GM12891 (cell line): ENCODE results near the gene SLC9A8.

Source experiments
- DNase-seq: peaks from one replicate; pipeline ENCODE4 v3.0.0; 2011; ENCODE audit warnings: low spot score; ENCODE audit not compliant: insufficient read length
- FAIRE-seq: peaks from 2 replicates; lab custom pipeline; 2011; peaks lifted over from hg19 to GRCh38; lab: Jason Lieb, UNC
- PAX5 ChIP-seq: IDR thresholded peaks from 2 replicates; pipeline ENCODE4 v1.6.1; 2011; ENCODE audit warnings: low read length, moderate library complexity, mild to moderate bottlenecking; ENCODE audit not compliant: insufficient read depth, severe bottlenecking
- POLR2A ChIP-seq: IDR thresholded peaks from 2 replicates; pipeline ENCODE4 v1.6.1; 2011; ENCODE audit warnings: low read depth, low read length, control low read depth
- POLR2AphosphoS5 ChIP-seq: IDR thresholded peaks from 2 replicates; pipeline ENCODE4 v1.6.1; 2011; ENCODE audit warnings: low read depth, low read length, control low read depth
- POU2F2 ChIP-seq: IDR thresholded peaks from 2 replicates; pipeline ENCODE4 v1.6.1; 2011; ENCODE audit warnings: low read depth, mild to moderate bottlenecking, control low read depth, low read length, moderate library complexity
- SPI1 ChIP-seq: IDR thresholded peaks from 2 replicates; pipeline ENCODE4 v1.6.1; 2011; ENCODE audit warnings: low read depth, low read length, control low read depth
- TAF1 ChIP-seq: IDR thresholded peaks from 2 replicates; pipeline ENCODE4 v1.6.1; 2011; ENCODE audit warnings: low read depth, low read length, control low read depth

Gene SLC9A8

DNA sequence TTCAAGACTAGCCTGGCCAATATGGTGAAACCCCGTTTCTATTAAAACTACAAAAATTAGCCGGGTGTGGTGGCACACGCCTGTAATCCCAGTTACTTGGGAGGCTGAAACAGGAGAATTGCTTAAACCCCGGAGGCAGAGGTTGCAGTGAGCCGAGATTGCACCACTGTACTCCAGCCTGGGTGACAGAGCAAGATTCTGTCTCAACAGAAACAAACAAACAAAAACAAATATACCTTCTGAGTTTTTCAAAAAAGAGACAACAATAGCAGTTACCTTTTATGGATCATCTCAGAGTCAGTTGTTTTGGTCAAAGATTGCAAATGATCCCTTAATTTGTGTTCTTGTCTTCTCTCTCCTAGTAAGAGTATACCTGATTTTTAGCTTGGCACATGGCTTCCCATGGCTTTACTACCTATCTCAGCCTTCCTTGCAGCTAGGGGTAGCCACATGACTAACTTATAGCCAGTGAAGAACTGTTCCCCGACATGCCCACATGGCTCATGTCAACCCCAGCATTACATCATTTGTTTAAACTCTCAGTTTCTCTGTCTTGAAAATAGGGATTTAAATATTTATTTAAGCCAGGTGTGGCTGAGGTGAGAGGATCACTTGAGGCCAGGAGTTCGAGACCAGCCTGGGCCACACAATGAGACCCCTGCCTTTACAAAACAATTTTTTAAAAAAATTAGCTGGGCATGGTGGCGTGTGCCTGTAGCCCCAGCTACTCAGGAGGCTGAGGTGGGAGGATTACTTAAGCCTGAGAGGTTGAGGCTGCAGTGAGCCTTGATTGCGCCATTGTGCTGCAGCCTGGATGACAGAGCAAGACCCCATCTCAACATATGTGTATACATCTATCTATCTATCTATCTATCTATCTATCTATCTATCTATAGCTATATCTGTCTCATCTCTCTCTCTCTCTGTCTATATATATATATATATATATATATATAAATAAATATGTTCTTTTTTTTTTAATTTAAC is 25.0 kb upstream of the SLC9A8 start:
- FAIRE-seq (no peak), DNase-seq (no peak)
- TF ChIP-seq POLR2AphosphoS5, result no peak
- TF ChIP-seq POU2F2, result no peak
- no peak for TF ChIP-seq PAX5
- no peak for TF ChIP-seq POLR2A
- no peak for TF ChIP-seq TAF1
- no peak for TF ChIP-seq SPI1

DNA sequence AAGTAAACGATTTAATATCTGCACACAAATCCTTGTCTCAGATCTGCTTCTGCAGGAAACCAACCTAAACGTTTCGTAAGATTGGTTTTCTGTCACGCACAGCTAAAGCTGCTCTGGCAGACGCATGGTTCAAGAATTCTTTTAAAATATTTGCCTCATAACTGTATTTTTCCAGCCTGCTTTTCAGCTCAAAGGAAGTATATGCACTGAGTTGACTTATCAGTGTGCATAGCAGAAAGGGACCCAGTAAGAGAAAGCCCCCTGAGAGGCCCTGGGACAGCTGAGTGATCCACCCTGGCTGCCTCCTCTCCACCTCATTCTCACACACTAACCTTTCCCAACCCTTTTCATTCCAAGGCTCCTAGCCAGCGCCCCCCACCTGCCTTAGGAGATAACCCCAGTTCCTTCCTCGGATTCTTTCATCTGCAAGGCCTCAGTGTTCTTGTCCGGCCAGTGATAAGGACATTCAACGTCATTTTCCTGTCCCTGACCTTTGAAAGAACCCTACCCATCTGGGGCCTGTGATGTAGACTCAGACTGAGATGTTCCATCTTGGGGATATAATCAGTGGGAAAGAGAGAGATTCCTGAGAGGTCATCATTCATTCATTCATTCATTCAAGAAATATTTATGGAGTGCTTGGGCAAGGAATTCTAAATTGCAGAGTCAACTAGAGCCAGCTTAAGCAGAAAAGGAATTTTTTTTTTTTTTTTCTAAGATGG is 22.4 kb upstream of the SLC9A8 start:
- TF ChIP-seq POLR2A, result no peak
- no peak for TF ChIP-seq PAX5
- TF ChIP-seq POLR2AphosphoS5, result no peak
- no peak for TF ChIP-seq SPI1
- TF ChIP-seq TAF1, result no peak
- no peak for TF ChIP-seq POU2F2
- FAIRE-seq (no peak), DNase-seq (no peak)

DNA sequence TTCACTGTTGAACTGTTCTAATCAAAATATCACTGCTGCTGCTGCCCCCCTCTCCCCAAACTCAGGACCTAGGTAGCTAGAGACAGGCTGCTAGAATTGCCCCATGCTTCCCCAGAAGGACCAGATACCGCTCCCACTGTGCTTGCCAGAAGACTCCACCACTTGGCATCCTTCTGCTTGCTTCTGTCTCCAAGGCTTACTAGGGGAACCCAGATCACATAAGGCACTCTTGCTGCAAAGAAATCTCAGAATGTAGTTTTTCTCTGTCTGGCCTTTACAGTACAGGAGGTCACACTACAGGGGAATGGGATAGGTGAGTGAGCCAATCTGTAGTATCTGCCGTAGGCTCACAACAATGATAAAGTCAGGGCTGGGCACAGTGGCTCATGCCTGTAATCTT is 21.5 kb upstream of the SLC9A8 start:
- DNase-seq (no peak), FAIRE-seq (no peak)
- TF ChIP-seq POLR2A, result no peak
- no peak for TF ChIP-seq POU2F2
- TF ChIP-seq POLR2AphosphoS5, result no peak
- TF ChIP-seq SPI1, result no peak
- TF ChIP-seq TAF1, result no peak
- TF ChIP-seq PAX5, result no peak

DNA sequence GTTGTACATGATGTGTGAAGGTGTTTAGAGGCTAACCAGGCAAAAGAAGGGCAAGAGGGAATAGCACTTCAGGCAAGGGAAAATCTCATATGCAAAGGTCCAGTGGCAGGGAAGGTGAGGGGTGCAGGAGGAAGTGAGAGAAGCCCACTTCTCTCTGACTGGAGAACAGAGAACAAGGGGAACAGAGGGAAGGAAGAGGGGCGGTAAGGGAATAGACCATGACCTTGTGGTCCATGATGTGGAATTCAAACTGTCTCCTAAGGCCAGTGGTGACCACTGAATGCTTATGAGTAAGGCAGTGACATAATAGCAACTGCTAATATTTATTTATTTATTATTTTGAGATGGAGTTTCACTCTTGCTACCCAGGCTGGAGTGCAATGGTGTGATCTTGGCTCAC is 20.6 kb upstream of the SLC9A8 start:
- FAIRE-seq, result no peak
- no peak for DNase-seq

DNA sequence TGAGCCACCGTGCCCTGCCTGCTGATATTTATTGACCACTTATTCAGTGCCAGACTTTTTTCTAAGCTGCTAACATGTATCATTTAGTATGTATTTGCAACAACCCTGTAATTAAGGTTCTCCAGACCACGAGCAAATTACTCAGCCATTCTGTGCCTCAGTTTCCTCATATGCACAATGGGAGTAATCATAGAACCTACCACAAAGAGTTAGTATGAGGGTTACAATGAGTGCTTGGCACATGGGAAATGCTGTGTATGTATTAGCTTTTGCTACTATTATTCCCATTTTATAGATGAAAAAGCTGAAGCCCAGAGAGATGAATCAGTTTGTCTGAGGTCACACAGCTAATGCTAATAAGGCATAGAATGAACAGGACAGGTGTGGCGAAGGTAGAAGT is 20.0 kb upstream of the SLC9A8 start:
- TF ChIP-seq SPI1 (no peak), PAX5 (no peak), TAF1 (no peak), POLR2AphosphoS5 (no peak)
- no peak for FAIRE-seq
- DNase-seq, result no peak

More for the DNA sequence above, 20.6 kb upstream of the SLC9A8 start:
- TF ChIP-seq POU2F2 (no peak), SPI1 (peak; percentile 57)

DNA sequence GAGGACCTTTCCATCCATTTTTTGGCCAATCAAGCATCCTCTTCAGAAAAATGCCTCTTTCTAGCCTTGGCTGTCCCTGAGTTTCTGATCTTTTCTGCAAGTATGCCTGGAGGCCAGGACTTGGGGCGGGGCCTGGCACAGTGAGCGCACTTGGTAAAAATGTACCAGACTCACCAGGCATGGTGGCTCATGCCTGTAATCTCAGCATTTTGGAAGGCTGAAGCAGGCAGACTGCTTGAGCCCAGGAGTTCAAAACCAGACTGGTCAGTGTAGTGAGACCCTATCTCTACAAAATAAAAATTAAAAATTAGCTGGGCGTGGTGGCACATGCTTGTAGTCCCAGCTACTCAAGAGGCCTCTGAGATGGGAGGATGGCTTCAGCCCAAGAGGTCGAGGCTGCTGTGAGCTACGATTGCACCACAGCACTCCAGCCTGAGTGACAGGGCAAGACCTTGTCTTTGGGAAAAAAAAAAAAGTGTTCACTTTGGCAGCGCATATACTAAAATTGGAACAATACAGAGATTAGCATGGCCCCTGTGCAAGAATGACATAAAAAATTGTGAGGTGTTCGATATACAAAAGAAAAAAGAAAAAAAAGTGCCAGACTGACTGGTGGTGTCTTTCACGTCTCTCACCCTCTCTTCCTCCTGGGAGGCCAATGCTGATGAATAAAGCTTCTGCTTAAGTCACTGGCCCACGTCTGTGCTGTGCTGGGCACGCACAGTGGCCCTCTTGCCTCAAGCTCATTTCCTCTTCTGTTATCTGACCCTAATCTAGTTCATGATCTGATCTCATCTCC is 18.1 kb upstream of the SLC9A8 start:
- FAIRE-seq, result no peak
- no peak for TF ChIP-seq POLR2A
- no peak for TF ChIP-seq SPI1
- TF ChIP-seq POLR2AphosphoS5, result no peak
- TF ChIP-seq TAF1, result no peak
- no peak for DNase-seq

DNA sequence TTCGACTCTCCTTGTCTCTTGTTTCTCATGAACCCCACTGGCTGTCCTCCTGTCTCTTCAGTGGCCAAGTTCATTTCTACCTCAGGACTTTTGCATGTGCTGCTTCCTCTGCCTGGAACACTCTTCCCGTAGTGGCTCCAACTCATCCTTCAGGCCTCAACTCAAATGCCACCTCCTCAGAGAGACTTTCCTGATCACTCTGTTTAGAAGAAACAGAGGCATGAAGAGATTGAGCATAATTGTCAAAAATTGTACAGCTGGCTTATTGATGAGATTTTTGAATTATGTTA is 17.5 kb upstream of the SLC9A8 start:
- FAIRE-seq (no peak), DNase-seq (no peak)
- TF ChIP-seq POU2F2 (no peak), SPI1 (no peak), TAF1 (no peak), POLR2AphosphoS5 (no peak), PAX5 (no peak), POLR2A (no peak)

DNA sequence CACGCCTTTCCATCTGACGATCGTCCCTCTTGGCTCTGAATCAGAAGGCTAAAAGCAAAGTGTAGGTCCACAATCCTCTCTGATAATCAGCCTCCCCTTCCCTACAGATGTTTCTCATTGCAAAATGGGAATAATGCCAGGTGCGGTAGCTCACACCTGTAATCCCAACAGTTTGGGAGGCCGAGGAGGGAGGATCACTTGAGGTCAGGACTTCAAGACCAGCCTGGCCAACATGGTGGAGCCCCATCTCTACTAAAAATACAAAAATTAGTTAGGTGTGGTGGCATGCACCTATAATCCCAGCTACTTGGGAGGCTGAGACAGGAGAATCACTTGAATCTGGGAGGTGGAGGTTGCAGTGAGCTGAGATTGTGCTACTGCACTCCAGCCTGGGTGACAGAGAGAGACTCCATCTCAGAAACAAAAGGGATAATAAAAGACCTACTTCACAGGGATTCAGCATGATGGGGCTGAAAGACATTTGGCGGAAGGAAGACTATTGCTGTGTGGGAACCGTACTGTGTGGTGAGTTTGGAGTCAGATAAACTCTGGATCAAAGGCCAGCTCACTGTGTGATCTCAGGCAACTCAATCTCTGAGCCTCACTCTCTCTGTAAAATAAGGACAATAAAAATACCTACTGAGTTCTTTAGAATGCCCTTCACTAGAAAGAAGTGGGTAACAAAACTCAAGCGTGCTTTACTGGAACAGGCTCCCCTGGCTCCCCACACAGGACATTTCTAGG is 15.9 kb upstream of the SLC9A8 start:
- FAIRE-seq (no peak), DNase-seq (no peak)

DNA sequence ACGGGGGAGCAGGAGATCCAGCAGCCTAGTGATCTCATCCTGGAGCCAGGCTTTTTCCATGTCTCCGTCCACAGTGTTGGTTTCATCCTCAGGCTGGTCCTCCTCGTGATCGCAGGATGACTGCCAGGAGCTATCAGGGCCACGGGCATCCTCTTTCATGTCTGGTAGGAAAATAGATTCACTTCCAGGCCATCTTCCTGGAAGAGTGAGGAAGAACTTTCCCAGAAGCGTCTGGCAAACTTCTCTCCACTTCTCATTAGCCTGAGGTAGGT is 15.3 kb upstream of the SLC9A8 start:
- DNase-seq (no peak), FAIRE-seq (no peak)
- no peak for TF ChIP-seq POLR2AphosphoS5
- TF ChIP-seq PAX5, result no peak
- TF ChIP-seq TAF1, result no peak
- TF ChIP-seq SPI1, result no peak
- TF ChIP-seq POU2F2, result no peak
- no peak for TF ChIP-seq POLR2A

More for the DNA sequence above, 15.9 kb upstream of the SLC9A8 start:
- TF ChIP-seq PAX5, result no peak
